Measurements from ENCODE around the gene RASSF7. TPM values are rescaled to one million over a fixed set of nuclear protein-coding genes. Genes with fewer than 3 reads are reported as not detected.

The RASSF7 gene
- total RNA-seq, 4 donors from 2014 or later: 2.9 to 24.4 (median 13.7) TPM

DNA sequence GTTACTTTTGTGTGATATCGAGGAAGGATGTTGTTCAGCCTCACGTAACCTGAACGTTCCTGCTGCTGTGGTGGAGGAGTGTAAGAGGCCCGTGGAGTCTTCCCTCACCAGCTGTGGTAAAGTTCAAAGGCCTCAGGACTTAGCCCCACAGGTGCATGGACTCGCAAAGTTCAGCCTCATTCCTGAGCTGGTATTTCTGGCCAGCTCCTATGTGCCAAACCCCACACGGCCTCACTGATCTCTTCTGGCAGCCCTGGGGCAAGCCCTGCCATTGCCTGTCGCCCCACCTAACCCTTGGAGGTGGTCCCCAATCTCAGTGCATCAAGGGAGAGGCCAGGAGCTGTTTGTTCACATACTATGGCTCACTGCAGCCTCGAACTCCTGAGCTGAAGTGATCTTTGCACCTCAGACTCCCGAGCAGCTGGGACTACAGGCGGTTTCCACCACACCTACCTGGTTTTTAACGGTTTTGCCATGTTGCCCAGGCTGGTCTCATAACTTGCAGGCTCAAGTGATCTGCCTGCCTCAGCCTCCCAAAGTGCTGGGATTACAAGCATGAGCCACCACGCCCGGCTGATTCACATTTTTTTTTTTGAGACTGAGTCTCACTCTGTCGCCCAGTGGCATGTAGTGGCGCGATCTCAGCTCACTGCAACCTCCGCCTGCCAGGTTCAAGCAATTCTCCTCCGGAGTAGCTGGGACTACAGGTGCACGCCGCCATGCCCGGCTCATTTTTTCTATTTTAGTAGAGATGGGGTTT lies 17.7 kb downstream of the RASSF7 start:
- DNase-seq (ENCODE audit: extremely low spot score): no peak
- WGBS: 76% methylated on average over 19 of the region's 21 CpGs
- H3K9me3 ChIP-seq: no peaks in the 10 kb centered on the region
- peak overlapping the region; percentile 64 to 94 (median 76) for H3K4me3 ChIP-seq
- H3K27ac ChIP-seq (replicated peaks in 1 of 4): no peak overlapping the region
- peaks cover 19 to 24% (median 19%) of the 10 kb centered on the region in 4 donors for H3K36me3 ChIP-seq
- TF ChIP-seq POLR2A (IDR thresholded peaks at IDR 0.05; ENCODE audit: low read depth): no peak
- no peak for TF ChIP-seq POLR2AphosphoS5 (IDR thresholded peaks at IDR 0.05)
- TF ChIP-seq, protein P1, sequence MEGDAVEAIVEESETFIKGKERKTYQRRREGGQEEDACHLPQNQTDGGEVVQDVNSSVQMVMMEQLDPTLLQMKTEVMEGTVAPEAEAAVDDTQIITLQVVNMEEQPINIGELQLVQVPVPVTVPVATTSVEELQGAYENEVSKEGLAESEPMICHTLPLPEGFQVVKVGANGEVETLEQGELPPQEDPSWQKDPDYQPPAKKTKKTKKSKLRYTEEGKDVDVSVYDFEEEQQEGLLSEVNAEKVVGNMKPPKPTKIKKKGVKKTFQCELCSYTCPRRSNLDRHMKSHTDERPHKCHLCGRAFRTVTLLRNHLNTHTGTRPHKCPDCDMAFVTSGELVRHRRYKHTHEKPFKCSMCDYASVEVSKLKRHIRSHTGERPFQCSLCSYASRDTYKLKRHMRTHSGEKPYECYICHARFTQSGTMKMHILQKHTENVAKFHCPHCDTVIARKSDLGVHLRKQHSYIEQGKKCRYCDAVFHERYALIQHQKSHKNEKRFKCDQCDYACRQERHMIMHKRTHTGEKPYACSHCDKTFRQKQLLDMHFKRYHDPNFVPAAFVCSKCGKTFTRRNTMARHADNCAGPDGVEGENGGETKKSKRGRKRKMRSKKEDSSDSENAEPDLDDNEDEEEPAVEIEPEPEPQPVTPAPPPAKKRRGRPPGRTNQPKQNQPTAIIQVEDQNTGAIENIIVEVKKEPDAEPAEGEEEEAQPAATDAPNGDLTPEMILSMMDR (IDR thresholded peaks at IDR 0.05): no peak
- no peak for TF ChIP-seq EP300 (IDR thresholded peaks at IDR 0.05)
- intact Hi-C loops (cut with DNase I): no loop called here
- no peaks in the 10 kb centered on the region for H3K27me3 ChIP-seq
- H3K4me1 ChIP-seq: peaks cover 54 to 68% (median 59%) of the 10 kb centered on the region in 4 donors

- no peak for DNase-seq (ENCODE audit: extremely low spot score)
- no peak overlapping the region for H3K27ac ChIP-seq (replicated peaks in 1 of 4)
- 65% methylated on average over 12 of the region's 20 CpGs for WGBS
- H3K9me3 ChIP-seq: no peaks in the 10 kb centered on the region
- intact Hi-C loops (cut with DNase I): no loop called here
- TF ChIP-seq POLR2A (IDR thresholded peaks at IDR 0.05; ENCODE audit: low read depth) (no peak), EP300 (IDR thresholded peaks at IDR 0.05) (no peak)
- no peak overlapping the region for H3K4me3 ChIP-seq
- peaks cover 43 to 57% (median 53%) of the 10 kb centered on the region in 4 donors for H3K4me1 ChIP-seq
- H3K27me3 ChIP-seq: no peaks in the 10 kb centered on the region
- H3K36me3 ChIP-seq: peaks cover 29 to 39% (median 32%) of the 10 kb centered on the region in 4 donors
Measured at GRCh38 chr11:579830-580601, 19.2 kb downstream of the RASSF7 start.

DNA sequence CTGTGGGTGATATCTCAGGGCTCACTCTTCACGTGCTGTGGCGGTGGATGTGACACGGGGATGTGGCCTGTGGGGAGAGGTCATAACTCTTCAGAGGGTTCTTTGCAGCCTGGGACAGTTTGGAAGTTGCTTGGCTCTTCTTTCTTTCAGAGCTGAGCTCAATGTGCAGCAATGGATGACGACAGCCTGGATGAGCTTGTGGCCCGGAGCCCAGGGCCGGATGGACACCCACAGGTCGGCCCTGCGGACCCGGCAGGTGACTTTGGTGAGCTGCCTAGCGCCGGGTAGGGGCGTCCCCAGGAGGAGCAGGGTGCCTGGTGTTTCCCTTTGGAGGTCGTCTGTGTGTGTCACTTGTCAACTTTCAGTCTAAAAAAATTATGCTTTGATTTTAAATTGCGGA lies 20.6 kb downstream of the RASSF7 start:
- no peak overlapping the region for H3K27ac ChIP-seq (replicated peaks in 1 of 4)
- H3K4me1 ChIP-seq: peaks cover 38 to 51% (median 47%) of the 10 kb centered on the region in 4 donors
- no peak for TF ChIP-seq POLR2A (IDR thresholded peaks at IDR 0.05; ENCODE audit: low read depth)
- TF ChIP-seq POLR2AphosphoS5 (IDR thresholded peaks at IDR 0.05): no peak
- no peak for TF ChIP-seq EP300 (IDR thresholded peaks at IDR 0.05)
- TF ChIP-seq, protein P1 (IDR thresholded peaks at IDR 0.05): no peak
- no peaks in the 10 kb centered on the region for H3K27me3 ChIP-seq
- H3K9me3 ChIP-seq: no peaks in the 10 kb centered on the region
- WGBS: 79% methylated on average over 8 of the region's 14 CpGs
- DNase-seq (ENCODE audit: extremely low spot score): no peak
- H3K4me3 ChIP-seq: no peak overlapping the region
- H3K36me3 ChIP-seq: peaks cover 30 to 47% (median 36%) of the 10 kb centered on the region in 4 donors
- intact Hi-C loops (cut with DNase I): no loop called here

DNA sequence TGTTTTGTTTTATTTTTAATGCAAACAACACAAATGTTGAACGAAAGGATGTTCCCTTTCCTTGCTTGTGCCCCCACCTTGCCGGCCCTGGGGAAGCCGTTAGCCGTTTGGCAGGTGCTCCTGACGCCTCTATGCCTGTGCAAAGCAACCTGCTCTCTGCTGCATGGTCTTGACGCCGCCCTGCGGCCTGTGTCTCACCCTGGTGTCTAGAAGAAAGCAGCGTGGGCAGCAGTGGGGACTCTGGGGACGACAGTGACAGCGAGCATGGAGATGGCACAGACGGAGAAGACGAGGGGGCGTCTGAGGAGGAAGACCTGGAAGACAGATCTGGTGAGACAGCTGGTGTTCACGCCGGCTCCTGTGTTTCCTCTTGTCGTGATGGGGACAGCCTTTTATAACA lies 21.0 kb downstream of the RASSF7 start:
- intact Hi-C loops (cut with DNase I): no loop called here

More for the DNA sequence above, 21.0 kb downstream of the RASSF7 start:
- 78% methylated on average over 17 of the region's 17 CpGs for WGBS
- Histone ChIP-seq H3K36me3 (peaks cover 31 to 51% (median 40%) of the 10 kb centered on the region in 4 donors), H3K9me3 (no peaks in the 10 kb centered on the region), H3K4me1 (peaks cover 38 to 50% (median 47%) of the 10 kb centered on the region in 4 donors), H3K27ac (replicated peaks in 1 of 4) (no peak overlapping the region), H3K27me3 (no peaks in the 10 kb centered on the region), H3K4me3 (no peak overlapping the region)
- DNase-seq (ENCODE audit: extremely low spot score): no peak
- TF ChIP-seq EP300 (IDR thresholded peaks at IDR 0.05) (no peak), POLR2A (IDR thresholded peaks at IDR 0.05; ENCODE audit: low read depth) (no peak), POLR2AphosphoS5 (IDR thresholded peaks at IDR 0.05) (no peak)
- TF ChIP-seq, protein P1 (IDR thresholded peaks at IDR 0.05): no peak
